ENCODE results near the gene FBLN5. TPM values are rescaled to one million over a fixed set of nuclear protein-coding genes. Genes with fewer than 3 reads are reported as not detected.

FBLN5 gene
- polyA plus RNA-seq, 1 of the 3 experiments (the other 2 are of a cell fraction): 39.8 TPM

DNA sequence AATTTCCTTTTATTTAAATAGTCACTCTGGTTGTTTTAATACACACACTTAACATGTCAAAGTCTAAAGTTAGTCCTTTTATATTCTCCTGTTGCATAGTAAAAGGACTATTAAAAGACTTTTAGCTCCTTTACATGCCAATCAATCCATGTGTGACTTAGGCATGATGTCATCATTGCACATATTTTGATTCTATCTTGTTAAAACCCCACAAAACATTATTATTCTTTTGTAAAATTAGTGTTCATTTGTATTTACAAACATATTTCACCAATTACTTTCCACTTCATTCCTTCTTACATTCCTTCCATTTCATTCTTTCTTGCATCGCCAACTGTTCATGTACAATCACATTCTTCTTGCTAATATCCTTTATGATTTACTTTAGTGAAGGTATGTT is 119.7 kb downstream of the FBLN5 start:
- TF ChIP-seq EP300 (IDR thresholded peaks at IDR 0.05; ENCODE audit: borderline replicate concordance in 1 of 2, low read depth in 1 of 2, low read length in 1 of 2) (no peak), RFX5 (IDR thresholded peaks at IDR 0.05; ENCODE audit: low read length) (no peak), TAF1 (IDR thresholded peaks at IDR 0.05; ENCODE audit: borderline replicate concordance, low read depth, low read length) (no peak), SMC3 (IDR thresholded peaks at IDR 0.05; ENCODE audit: low read depth, low read length) (no peak), GATA2 (CRISPR knock-in tag; IDR thresholded peaks at IDR 0.05) (no peak), TEAD4 (IDR thresholded peaks at IDR 0.05; ENCODE audit: borderline replicate concordance, insufficient read depth) (no peak), GABPA (IDR thresholded peaks at IDR 0.05; ENCODE audit: low read depth) (no peak)
- TF ChIP-seq, protein P1, sequence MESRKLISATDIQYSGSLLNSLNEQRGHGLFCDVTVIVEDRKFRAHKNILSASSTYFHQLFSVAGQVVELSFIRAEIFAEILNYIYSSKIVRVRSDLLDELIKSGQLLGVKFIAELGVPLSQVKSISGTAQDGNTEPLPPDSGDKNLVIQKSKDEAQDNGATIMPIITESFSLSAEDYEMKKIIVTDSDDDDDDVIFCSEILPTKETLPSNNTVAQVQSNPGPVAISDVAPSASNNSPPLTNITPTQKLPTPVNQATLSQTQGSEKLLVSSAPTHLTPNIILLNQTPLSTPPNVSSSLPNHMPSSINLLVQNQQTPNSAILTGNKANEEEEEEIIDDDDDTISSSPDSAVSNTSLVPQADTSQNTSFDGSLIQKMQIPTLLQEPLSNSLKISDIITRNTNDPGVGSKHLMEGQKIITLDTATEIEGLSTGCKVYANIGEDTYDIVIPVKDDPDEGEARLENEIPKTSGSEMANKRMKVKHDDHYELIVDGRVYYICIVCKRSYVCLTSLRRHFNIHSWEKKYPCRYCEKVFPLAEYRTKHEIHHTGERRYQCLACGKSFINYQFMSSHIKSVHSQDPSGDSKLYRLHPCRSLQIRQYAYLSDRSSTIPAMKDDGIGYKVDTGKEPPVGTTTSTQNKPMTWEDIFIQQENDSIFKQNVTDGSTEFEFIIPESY (IDR thresholded peaks at IDR 0.05; ENCODE audit: borderline replicate concordance, low read depth): no peak
- H3K36me3 ChIP-seq (replicated peaks in 1 of 2; ENCODE audit: control insufficient read depth in 1 of 2, insufficient read depth in 2 of 2, low read length in 1 of 2): no peaks in the 10 kb centered on the region
- CTCF ChIA-PET: interaction anchor here (0.6 to 0.9 kb wide), 2 partner anchors 148 to 169 kb away, joined by 3 read pairs; no protein-coding TSS in a partner anchor

More for the DNA sequence above, 119.7 kb downstream of the FBLN5 start:
- WGBS (ENCODE audit: low lambda C conversion rate): 16% methylated on average over 1 of the region's 1 CpG
- H2AFZ ChIP-seq (ENCODE audit: low read depth): no peak overlapping the region
- no peaks in the 10 kb centered on the region; the same call in 1 of the 2 replicates for H3K27me3 ChIP-seq (ENCODE audit: insufficient read depth)
- H4K20me1 ChIP-seq (ENCODE audit: insufficient read depth): no peaks in the 10 kb centered on the region
- POLR2A ChIA-PET: no interaction called here
- H3K9me2 ChIP-seq: 0 out of 2 replicates have a peak, but pooled peaks cover 3% of the 10 kb centered on the region
- no peak overlapping the region for H3K27ac ChIP-seq (ENCODE audit: low read depth in 2 of 2, low read length in 1 of 2)
- no peak overlapping the region for H3K4me3 ChIP-seq (ENCODE audit: low read depth in 2 of 2, low read length in 1 of 2)
- no peaks in the 10 kb centered on the region for H3K4me1 ChIP-seq (ENCODE audit: control insufficient read depth in 1 of 2, insufficient read depth in 2 of 2, low read depth in 1 of 2, low read length in 1 of 2)
- no peaks in the 10 kb centered on the region for H3F3A ChIP-seq (replicated peaks; ENCODE audit: insufficient read depth)
- no peak for DNase-seq
- H3K9me3 ChIP-seq: no peaks in the 10 kb centered on the region
- no peaks in the 10 kb centered on the region for H3K79me2 ChIP-seq (ENCODE audit: insufficient read depth)
- no peak overlapping the region for H3K4me2 ChIP-seq
- H3K9ac ChIP-seq: no peak overlapping the region

Other genes starting within 250 kb of the FBLN5 start
- 0.08 and 0.10 TPM in 2 replicates for gene CATSPERB, start 215.6 kb downstream of the FBLN5 start, polyA plus RNA-seq (2012; rRNA removed)
- 0.02 TPM in 1 of 2 replicates, not detected in the other for gene TC2N, start 80.2 kb downstream of the FBLN5 start, polyA plus RNA-seq (2012; rRNA removed)
- 4.6 and 7.2 TPM in 2 replicates for gene TRIP11, start 92.4 kb upstream of the FBLN5 start, polyA plus RNA-seq (2012; rRNA removed)
- 10.2 and 13.0 TPM in 2 replicates for gene ATXN3, start 158.9 kb upstream of the FBLN5 start, polyA plus RNA-seq (2012; rRNA removed)
- gene NDUFB1, start 174.0 kb upstream of the FBLN5 start, polyA plus RNA-seq (2012; rRNA removed): 298 and 326 TPM in 2 replicates
- gene CPSF2, start 174.3 kb upstream of the FBLN5 start, polyA plus RNA-seq (2012; rRNA removed): 11.7 and 13.5 TPM in 2 replicates